Bone marrow (tissue), 2 donors: ENCODE results near the gene AAR2.

Source experiments
- DNase-seq, 2 donors: peaks; one replicate each; lab custom pipeline; 2025; lab: John Stamatoyannopoulos, UW

AAR2 gene, protein sequence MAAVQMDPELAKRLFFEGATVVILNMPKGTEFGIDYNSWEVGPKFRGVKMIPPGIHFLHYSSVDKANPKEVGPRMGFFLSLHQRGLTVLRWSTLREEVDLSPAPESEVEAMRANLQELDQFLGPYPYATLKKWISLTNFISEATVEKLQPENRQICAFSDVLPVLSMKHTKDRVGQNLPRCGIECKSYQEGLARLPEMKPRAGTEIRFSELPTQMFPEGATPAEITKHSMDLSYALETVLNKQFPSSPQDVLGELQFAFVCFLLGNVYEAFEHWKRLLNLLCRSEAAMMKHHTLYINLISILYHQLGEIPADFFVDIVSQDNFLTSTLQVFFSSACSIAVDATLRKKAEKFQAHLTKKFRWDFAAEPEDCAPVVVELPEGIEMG

DNA sequence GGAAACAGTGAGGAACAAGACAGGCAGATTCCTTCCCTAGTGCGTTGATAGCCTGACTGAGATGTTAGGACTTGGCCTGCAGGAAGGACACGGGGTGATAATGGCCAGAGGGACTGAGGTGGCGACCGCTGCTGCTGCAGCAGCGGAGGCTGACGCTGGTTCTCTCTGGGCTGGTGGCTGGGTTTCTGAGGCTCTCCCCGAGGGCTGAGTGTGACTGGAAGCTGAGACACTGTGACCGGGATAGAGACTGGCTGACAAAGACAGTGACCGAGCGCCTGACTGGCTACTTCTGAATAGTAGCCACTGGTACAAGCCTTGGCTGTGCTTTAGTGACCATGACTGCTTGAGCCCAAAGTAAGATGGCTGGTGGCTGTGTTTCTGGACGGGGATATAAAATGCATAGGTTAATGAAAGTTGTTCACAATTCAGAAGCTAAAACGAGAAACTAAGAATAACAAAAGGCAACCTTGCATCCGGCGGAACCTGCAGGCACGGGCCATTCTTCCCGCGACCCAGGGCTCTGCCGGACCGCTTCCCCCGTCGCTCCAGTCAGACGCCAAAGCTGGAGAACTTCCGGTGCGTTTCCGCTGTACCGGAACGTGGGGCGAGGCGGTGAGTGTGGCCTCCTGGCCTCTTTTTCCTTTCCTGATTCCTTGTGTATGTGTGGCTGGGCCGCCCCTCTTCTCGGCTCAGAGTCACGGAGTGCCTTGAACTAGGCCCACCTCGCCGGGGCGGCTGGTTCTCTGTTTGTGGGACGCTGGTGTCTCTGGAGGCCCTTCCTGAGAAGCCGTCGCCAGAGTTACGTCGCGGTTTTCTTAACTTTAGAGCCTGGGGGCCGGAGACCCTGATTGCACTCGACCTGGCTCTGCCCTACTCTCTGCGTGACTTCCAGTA is at the start of gene AAR2:
Gene AAR2, plus strand, starts transcription at position 587 of the 894 bp plus-strand sequence. CDS start 3,391 bp downstream, outside the sequence.
- DNase-seq: peak; percentile 39 to 69

DNA sequence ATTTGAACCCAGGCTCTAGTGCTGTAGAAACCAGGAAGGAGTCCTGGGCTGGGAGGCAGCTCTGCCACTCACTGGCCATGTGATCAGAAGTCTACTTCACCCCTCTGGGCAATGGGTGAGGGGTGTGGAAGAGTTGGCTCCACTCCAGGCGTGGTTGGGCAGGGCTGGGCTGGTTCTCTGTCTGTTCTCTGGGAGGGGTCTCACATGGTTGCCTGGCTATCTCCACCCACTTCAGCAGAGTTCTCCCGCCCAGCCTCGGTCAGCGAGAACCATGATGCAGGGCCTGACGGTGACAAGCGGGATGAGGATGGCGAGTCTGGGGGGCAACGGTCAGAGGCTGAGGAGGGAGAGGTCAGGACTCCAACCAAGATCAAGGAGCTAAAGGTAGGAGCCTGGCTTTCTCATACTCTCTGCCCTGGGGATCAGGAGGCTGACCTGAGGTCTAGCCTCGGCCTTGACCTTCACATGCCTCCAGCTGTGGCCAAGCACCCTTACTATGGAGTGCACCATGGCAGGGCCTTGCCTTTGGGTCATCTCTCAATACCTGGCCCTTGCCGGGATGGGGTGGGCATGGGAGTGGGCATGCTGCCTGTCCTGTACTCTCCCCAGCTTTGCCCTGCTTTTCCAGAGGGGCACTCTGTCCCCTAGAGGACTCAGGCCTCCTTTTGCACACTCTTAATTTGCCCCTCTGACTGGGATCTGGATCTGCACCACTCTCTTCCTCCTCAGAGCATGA is 42.1 kb upstream of the AAR2 start:
- DNase-seq: no peak

DNA sequence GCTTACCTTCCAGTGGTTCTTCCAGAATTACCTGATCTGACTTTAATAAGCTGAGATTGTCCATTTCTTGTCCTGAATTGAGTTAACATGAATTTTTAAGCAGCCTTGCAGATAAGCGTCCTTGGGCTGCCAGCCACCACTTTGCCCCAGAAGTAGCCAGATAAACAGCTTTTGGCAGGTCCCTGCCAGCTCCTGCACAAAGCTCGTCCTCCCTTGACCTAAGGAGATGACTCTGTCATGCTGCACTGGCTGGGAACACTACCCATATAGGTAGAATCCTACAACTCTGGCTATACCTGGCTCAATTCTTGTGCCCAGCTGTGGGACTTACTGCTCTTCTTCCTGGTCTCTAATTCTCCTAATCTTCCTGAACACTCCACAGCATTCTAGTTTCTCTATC is 39.6 kb upstream of the AAR2 start:
- DNase-seq: no peak

DNA sequence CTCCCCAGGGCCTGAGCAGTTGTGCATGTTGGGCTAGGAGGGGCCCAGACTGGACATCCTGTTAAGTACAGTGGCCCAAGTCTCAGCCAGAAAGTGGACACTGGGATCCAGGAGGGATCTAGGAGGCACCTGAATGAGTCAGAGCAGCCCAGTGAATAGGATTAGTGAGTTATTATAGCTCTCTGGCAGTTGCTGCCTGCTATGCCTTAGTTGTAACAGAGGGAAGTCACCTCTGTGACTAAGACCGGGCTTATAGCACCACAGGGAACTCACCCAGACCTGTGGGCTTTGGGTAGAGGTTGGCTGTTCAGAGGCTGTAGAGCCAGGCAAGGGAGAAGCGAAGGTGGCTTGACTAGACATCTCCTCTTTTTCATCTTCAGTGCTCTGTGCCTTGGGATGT is 39.0 kb upstream of the AAR2 start:
- no peak for DNase-seq

DNA sequence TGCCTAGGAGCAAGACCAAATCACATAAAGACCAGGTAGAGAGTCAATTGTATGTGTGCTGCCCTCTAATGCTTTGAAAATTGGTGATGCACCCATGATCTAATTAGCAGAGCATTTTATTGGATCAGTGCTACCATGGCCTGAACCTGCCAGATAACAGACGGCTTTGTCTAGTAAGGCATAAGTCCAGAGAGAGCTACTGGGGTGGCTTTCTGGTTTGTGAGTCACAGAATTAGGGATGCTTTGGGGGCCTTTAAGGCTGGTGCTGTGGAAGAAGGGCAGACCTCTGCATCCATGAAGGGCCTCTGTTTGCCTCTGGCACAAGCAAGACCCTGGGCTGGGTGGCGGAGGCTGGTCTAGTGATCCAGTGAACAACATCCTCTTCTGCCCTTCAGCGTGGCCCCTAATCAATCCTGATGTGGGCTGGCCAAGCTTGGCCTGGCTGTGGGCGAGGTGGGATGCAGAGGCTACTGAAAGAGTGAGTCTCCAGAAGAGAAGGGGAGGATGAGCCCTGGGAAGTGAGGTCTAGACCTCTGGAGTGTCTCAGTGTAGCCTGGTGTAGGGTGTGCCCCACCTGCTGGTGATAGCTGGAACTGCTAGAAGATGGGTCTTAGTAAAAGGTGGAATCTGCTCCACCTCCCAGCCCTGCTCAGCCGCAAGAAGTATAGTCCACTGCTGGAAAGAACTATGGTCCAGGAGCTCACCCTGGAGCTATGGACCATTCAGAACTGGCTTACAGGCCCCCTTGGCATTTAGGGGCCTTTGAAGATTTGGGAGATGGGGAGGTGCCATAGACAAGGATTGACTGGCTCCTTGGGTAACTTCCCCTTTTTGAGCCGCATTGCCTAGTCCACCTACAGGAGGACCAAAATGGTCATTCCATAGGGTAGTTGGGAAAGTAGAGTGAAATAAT is 36.7 kb upstream of the AAR2 start:
- peak; percentile 34 to 69 for DNase-seq

DNA sequence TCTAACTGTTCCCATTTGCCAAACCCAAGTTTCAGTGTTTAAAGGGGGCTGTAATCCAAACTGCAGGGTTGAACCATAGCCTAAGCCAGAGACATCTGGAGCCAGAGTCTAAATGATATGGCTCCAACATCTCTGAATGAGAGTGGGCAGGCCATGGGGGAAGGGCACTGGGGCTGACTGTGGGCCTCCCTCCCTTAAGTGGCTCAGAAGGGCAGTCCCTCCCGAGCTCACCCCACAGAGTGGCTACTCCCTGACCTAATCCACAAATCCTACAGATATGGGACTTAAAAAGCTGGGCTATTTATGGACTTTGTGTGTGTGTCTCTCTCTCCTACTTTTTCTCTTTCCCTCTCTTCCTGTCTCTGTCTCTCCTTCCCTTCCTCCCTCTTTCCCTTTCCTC is 35.8 kb upstream of the AAR2 start:
- DNase-seq: no peak

DNA sequence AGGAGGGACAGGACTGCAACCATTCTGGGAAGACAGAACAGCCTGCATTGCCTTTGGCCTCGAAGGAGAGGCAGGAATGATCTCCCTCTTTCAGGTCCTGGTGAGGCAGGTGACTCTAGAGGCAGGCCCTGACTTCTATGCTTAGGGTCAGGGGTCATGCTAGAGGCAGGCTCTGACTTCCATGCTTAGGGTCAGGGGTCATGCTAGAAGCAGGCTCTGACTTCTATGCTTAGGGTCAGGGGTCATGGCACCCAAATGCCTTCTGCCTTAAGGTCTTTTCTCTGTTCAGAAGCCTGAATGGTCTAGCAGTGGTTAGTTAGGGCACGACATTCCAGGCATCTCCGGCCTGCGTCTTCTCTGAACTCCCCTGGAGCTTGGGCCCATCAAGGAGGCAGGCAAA is 35.1 kb upstream of the AAR2 start:
- no peak for DNase-seq

DNA sequence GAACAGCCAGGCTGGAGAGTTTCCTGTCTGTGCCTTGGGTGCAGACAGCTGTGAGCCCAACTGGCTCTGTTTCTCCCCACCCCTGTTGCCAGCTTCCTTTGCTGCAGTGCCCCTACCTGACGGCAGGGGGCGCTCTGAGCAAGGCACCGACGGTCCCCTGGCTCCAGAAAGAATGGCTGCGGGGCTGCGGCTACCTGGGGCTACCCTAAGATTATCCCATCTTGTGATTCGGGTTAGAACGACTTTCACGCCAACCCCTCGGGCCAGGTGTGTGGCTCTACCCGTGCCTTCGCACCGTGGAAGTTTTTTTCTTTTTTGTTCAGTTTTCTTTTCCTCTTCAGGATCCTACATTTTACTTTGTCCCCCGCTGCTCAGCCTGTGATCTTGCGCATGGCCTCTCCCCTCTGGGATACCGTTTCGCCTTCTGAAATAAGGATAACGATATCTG is 33.4 kb upstream of the AAR2 start:
- peak; percentile 11 to 17 for DNase-seq

DNA sequence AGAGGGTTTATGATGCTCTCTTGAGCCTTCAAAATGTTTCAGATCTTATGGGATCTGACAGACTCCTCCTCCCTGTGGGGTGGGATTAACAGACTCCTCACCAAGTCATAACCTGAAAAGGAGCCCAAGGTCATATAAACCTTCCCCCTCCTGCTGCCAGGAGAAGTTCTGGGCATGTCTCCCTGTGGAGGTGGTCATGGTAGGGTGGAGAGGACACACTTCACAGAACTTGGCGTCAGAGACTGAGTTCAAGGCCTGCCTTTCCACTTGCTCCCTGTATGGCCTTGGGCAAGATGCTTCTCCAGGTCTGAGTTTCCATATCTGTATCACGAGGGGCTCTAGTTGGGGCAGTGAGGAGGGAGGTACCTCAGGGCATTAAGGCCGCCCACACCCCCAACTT is 32.4 kb upstream of the AAR2 start:
- no peak for DNase-seq

DNA sequence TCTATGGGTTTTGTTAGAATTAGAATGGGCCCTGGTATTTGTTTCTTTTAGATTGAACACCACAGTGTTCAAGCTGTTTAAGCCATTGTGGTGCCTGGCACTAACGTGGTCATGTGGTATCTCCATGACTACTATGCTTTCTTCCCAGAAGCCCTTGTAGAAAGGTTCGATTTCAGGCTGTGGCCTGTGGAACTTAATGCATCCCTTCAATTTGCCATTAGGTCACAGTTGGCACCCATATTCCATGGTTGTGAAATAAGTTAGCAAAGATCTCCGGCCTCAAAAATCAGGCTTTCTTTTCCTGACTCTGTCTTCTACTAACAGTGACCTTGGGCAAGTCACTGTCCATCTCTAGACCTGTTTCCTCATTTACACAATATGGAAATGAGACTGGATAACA is 31.3 kb upstream of the AAR2 start:
- DNase-seq: no peak

DNA sequence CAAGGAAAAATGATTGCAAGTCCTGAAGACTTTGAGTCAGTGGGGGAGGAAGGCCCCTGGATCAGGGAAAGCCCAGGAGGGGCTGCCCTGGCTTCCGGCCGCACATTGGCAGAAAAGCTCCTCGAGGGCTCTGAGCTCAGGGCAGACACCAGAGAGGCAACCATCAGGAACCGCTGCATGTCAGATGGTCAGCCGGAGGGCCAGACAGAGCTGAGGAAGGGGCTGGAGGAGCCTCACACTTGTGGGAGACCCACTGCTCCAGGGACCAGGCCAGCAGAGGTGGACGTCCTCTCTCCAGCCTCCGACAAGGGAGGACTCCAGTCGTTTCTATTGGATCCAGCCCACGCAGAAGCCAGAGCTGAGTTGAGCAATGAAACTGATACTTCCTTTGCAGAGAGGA is 30.2 kb upstream of the AAR2 start:
- DNase-seq: no peak

DNA sequence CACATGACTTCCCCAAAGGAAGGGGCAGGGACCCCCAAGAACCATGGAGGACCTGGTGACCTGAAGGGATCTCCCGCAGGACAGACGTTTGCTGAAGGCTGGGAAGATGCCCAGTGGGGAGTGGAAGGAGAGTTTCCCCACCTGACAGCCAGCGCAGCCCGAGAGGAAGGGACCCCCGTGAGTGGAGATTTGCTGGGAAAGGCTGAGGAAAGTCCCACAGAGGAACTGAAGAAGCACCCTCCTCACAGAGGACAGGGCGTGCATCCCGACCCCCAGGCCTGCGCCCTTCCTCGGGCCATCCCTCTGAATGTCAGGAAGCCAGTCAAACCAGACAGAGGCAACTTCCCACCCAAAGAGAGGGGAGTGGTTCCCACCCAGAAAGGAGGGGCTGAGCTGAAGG is 29.6 kb upstream of the AAR2 start:
- no peak for DNase-seq

DNA sequence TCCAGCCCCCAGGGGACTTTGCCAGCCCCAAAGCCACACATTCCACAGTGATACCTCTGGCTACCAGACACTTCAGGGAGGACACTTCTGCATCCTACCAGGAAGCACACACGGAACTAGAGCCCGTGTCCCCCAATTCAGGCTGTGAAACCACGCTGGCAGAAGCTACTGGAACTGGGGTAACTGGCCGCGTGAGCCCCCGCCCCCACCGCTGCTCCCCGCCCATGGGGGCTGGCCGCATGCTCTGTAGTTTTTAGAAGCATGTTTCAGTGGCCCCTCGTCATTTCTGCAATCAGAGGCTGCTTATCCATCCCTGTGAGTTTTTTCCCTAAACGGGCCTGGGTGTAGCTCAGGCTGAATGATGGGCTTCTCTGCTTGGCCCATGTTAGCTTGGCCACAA is 28.7 kb upstream of the AAR2 start:
- DNase-seq: no peak

DNA sequence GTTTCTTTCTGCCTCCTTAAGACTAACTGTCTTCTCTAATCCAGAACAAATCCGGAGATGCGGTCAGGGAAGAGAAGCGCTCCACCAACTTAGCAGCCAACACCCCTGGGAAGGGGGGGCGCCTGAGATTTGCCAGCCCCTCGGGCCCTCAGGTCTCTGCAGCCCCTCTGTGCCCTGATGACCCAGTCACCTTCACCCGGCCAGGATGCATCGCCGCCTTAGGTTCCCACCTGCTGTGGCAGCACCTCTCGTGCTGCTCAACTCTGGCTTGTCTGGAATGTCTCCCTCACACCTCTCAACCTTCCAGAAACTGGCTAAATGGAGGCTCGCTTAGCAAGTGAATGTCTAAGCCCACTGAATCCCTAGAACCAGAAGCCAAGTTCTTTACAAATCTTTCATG is 28.0 kb upstream of the AAR2 start:
- no peak for DNase-seq

DNA sequence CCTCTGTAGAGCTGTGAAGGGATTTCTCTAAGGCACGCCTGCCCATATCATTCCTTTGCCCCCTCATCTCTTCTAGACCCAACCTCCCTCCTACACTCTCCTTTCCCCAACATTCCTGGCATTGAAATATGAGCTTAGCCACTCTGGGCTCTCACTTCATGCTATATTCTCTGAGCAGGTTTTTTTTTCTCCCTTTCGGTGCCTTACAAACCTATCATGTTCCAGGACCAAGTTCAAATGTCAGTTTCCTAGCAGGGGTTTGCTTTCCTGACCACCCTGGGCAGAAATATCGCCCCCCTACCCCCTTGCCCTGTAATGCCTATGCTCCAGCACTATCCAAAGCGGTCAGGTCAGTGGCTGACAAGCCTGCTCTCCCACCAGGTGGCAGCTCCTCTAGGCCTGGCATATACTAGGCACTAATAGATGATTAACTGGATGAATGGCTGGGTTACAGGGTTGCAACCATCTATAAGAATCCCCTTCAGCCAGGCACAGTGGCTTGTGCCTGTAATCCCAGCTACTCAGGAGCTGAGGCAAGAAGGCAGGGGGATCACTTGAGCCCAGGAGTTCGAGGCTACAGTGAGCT is 25.7 kb upstream of the AAR2 start:
- no peak for DNase-seq

DNA sequence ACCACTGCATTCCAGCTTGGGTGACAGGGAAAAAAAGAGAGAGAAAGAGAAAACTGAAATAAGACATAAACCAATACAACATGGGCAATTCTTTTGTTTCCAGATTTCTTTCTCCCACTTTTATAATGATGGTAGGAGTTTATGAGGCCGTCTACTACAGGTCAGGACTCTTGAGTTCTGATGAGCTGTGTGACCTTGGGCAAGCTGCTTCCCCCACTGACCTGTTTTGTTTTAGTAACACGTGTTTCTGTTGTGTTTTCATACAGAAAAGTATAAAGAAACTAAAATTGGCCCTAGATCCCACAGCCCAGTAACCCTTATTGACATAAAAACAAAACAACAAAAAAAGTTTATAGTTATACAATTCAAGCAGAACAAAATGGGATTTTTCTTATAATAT is 22.9 kb upstream of the AAR2 start:
- no peak for DNase-seq

DNA sequence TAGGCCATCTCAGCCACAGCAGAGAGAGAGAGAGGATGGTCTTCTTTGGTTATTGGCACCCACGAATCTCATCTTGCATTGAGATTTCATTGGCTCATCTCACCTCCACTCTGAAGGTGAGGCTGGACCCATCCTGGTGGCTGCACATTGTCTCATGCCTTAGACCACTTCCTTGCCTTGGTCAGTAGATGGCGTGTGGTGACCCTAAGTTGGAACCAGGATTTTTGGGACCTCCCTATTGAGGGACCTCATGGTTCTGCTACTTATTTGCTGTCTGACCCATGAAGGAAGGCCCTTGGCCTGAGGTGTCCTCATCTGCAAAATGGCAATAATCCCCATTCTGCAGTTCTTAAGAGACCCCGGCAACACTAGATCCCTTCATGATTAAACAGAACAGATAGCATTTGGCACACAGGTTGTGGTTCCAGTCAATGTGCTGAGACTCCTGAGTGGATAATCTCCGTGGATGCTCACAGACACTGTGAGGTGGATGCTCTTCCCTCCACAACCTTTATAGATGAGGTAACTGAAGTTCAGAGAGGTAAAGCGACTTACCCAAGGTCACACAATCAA is 21.5 kb upstream of the AAR2 start:
- DNase-seq: no peak

DNA sequence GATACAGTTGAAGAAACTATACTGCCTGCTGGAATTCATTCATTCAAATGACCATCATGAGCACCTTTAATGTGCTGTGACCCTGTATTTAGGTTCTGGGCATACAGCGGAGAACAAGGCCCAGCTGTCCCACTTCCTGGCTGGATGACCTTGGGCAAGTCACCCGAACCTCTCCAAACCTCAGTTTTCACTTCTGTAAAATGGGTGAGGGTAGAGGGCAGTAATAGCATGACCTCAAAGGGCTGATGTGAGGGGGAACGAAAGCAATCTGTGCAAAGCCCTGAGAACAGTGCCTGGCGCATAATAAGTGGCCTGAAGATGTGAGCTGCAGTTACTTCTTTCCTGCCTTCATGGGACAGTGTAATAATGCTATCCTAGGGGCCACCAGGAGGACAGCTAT is 20.5 kb upstream of the AAR2 start:
- DNase-seq: no peak

DNA sequence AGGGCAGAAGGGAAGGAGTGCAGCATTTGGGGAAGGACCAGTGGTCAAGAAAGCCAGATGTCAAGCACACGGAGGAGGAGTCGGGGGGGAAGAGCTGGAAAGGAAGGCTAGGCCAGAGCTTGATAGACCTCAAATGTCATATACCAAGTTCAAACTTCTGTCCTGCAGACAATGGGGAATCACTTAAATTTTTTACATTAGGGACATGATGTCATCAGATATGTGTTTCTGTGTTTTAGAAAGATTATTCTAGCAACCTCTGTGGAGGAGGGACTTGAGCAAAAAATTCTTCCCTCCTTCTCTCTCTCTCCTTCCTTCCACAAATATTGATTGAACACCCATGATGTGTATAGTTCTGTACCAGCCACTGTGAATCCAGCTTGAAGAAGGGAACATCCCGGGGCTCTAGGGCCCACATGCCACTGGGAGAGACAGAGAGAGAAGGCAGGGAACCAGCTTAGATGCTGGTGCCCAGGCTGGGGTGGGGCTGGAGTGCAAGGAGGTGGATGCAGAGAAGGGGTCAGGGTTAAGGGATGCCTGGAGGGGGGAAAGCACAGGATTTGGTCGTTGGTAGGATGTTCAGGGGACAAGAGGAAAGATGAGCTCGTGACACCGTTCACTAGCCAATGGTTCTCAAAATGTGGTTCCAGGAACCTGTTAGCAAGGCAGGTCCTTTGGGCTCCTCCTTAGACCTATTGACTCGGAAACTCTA is 19.8 kb upstream of the AAR2 start:
- DNase-seq: no peak

DNA sequence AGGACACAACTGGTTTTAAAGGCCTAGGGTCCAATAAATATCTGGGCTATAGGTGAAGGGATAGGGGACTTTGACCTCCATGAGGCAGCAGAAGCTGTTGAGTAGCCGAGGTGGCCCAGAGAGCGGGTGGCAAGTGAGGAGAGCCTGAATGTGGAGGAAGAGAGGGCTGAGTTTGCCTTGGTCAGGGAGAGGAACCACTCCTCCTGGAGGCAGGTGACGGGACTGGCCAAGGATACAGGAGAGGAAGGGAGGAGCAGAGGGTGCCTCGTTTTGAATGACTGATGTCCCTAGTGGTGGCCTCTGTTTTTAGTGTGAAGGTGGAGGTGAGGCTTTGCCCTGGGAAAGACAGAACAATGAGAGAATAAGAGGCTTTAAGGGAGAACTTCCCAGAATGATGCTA is 19.1 kb upstream of the AAR2 start:
- no peak for DNase-seq
